Ovary (tissue), 9 donors: Measurements from ENCODE around the gene TARS3. TPM values are rescaled to one million over a fixed set of nuclear protein-coding genes. Genes with fewer than 3 reads are reported as not detected.
A peak's percentile ranks its signal among the peaks of the same experiment; 100 is the strongest.

Experiments used
- DNase-seq, 5 donors: peaks; one replicate each; pipeline ENCODE4 v3.0.0-alpha.2; 2019 to 2020
- H3K27ac ChIP-seq, 2 donors: fragments of 200-600 bp; one replicate each; pipeline versions ENCODE4 v1.5.1 to v1.8.0; 2019 to 2022
- H3K27me3 ChIP-seq: fragments of 200-600 bp; one replicate; pipeline ENCODE4 v1.8.0; 2022
- H3K36me3 ChIP-seq: fragments of 200-600 bp; sonication (generic); one replicate; pipeline ENCODE4 v1.5.1; 2019
- H3K4me1 ChIP-seq: one replicate; pipeline ENCODE4 v1.8.1; 2013; ENCODE audit warnings: mild to moderate bottlenecking, moderate library complexity; ENCODE audit not compliant: insufficient read depth
- H3K4me3 ChIP-seq: fragments of 200-600 bp; sonication (generic); one replicate; pipeline ENCODE4 v1.5.1; 2017
- H3K9me3 ChIP-seq, 2 donors: fragments of 200-600 bp in 1 of 2; sonication (generic) in 1 of 2; one replicate each; pipeline versions ENCODE4 v1.5.1 to v1.8.1; 2013 to 2019; ENCODE audit warnings: mild to moderate bottlenecking in 1 of 2, moderate library complexity in 1 of 2
- EP300 ChIP-seq: sonication (generic); formaldehyde crosslinking; IDR thresholded peaks from one replicate; pipeline ENCODE4 v1.6.1; 2017; ENCODE audit warnings: antibody characterized with exemption
- POLR2A ChIP-seq: fragments of 450-650 bp; IDR thresholded peaks from one replicate; pipeline ENCODE4 v1.6.1; 2017; ENCODE audit warnings: antibody characterized with exemption, mild to moderate bottlenecking, moderate library complexity
- WGBS, 3 donors: extraction: QIAGEN DNeasy Blood & Tissue Kit in 1 of 3; methylation state at CpG; one replicate each; pipeline versions ENCODE4 v1.1.5 to v1.1.7; 2013 to 2017; 5-methylcytosine and 5-hydroxymethylcytosine counted together
- intact Hi-C, 4 donors: fragments of 100-400 bp; cut with DNase I; formaldehyde crosslinking; loops; one replicate each; pipeline versions ENCODE4 v1.11.0 to v1.15.1; 2022 to 2023
- polyA plus RNA-seq, 2 donors: library from polyadenylated mRNA; stranded (reverse); fragments of 200-250 nt in 1 of 2; fragments of 350-450 nt in 1 of 2; fragmentation: Illumina TruSeq in 1 of 2; extraction: RNeasy Lipid Tissue Mini Kit (QIAGEN cat#74804) in 1 of 2; gene quantifications; one replicate each; pipeline ENCODE4 v1.2.3, GENCODE V29; 2013 to 2014
- total RNA-seq, 7 donors: library from RNA; depleted of rRNA in 2 of 7; stranded (reverse); fragments of >200 nt in 2 of 7; fragmentation: NEBNext Ultra II Directional in 3 of 7; extraction: Animal tissue kit (Norgen Biotek cat#: 25700) in 3 of 7; gene quantifications; one replicate each; pipeline versions ENCODE4 v1.1.0 to v1.2.4, GENCODE V29; 2016 to 2023
- TF ChIP-seq, protein P1 (sequence below), 3 donors: fragments of 450-650 bp in 2 of 3; fragments of 200-600 bp in 1 of 3; IDR thresholded peaks; one replicate each; pipeline versions ENCODE4 v1.5.1 to v1.8.0; 2016 to 2022; ENCODE audit warnings: antibody characterized with exemption in 3 of 3, mild to moderate bottlenecking in 1 of 3
- donor health status: DM: no; HTN: no; CAD: no; lungs with moderate emphysema.
- donor health status: DM: no; HTN: no; CAD: no.
- donor health status: Bipolar disorder and iron deficiency.
- donor health status: DM: yes; HTN: yes; CAD: no.
- donor health status: DM: no; HTN: no; CAD: no.
- donor health status: DM: yes; HTN: yes; CAD: no.

Gene TARS3
- total and polyA plus RNA-seq, 9 donors: 10.1 to 23.5 (median 15.3) TPM

- H3K9me3 ChIP-seq: no peaks in the 10 kb centered on the region
- TF ChIP-seq EP300: no peak
- TF ChIP-seq POLR2A: no peak
- TF ChIP-seq, protein P1, sequence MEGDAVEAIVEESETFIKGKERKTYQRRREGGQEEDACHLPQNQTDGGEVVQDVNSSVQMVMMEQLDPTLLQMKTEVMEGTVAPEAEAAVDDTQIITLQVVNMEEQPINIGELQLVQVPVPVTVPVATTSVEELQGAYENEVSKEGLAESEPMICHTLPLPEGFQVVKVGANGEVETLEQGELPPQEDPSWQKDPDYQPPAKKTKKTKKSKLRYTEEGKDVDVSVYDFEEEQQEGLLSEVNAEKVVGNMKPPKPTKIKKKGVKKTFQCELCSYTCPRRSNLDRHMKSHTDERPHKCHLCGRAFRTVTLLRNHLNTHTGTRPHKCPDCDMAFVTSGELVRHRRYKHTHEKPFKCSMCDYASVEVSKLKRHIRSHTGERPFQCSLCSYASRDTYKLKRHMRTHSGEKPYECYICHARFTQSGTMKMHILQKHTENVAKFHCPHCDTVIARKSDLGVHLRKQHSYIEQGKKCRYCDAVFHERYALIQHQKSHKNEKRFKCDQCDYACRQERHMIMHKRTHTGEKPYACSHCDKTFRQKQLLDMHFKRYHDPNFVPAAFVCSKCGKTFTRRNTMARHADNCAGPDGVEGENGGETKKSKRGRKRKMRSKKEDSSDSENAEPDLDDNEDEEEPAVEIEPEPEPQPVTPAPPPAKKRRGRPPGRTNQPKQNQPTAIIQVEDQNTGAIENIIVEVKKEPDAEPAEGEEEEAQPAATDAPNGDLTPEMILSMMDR (IDR thresholded peaks at IDR 0.05): peak; percentile 84 to 90 (median 84)
- DNase-seq: peak; percentile 50 to 82 (median 77)
- H3K36me3 ChIP-seq: no peaks in the 10 kb centered on the region
- H3K27me3 ChIP-seq: no peaks in the 10 kb centered on the region
- no peak overlapping the region for H3K27ac ChIP-seq
- no peak overlapping the region for H3K4me3 ChIP-seq
- no peaks in the 10 kb centered on the region for H3K4me1 ChIP-seq
- intact Hi-C loops: loop anchor here (2.0 to 5.0 kb wide), 4 partner anchors 334 to 346 kb away; partner anchors contain the start of gene SNRPA1 (in 1 of the 4)
- WGBS, 3 donors: 8 to 19% (median 15%) methylated on average over 8 of the region's 8 CpGs
Observed at GRCh38 chr15:101641129-101641764, 83.0 kb downstream of the TARS3 start.

GRCh38 chr15:101639667-101640066 lies 84.6 kb downstream of the TARS3 start:
- H3K36me3 ChIP-seq: no peaks in the 10 kb centered on the region
- H3K9me3 ChIP-seq: no peaks in the 10 kb centered on the region
- intact Hi-C loops: loop anchor here (2.0 to 5.0 kb wide), 4 partner anchors 332 to 345 kb away; partner anchors contain the start of gene SNRPA1 (in 1 of the 4)

DNA sequence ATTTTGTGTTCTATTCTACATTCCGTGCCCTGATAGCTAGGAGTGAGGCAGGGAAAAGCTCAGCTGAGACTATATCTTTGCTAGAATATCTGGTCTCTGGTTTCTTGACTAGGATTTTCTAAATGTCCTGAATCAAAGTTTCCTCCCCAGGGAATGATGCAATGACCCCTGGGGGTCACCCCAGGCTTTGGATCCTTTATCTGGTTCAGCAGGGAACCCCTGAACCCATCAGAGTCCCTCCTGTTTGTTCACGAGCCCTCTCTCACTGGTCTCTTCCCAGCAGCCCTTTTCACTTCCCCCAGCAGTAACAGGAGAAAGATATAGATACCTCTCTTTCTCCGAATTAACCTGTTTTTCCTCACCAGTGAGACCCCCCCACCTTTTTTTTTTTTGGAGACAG lies 86.4 kb downstream of the TARS3 start:
- Histone ChIP-seq H3K9me3 (no peaks in the 10 kb centered on the region), H3K36me3 (no peaks in the 10 kb centered on the region), H3K27me3 (no peaks in the 10 kb centered on the region), H3K4me1 (no peaks in the 10 kb centered on the region), H3K27ac (no peak overlapping the region), H3K4me3 (no peak overlapping the region)
- WGBS, 3 donors: 68 to 78% (median 70%) methylated on average over 3 of the region's 3 CpGs
- no peak for TF ChIP-seq POLR2A
- TF ChIP-seq, protein P1 (IDR thresholded peaks at IDR 0.05): no peak
- no peak for TF ChIP-seq EP300
- intact Hi-C loops: no loop called here
- DNase-seq: no peak

More at GRCh38 chr15:101639667-101640066, 84.6 kb downstream of the TARS3 start:
- H3K27me3 ChIP-seq: no peaks in the 10 kb centered on the region
- TF ChIP-seq, protein P1 (IDR thresholded peaks at IDR 0.05): no peak
- TF ChIP-seq POLR2A (no peak), EP300 (no peak)
- no peak overlapping the region for H3K27ac ChIP-seq
- H3K4me3 ChIP-seq: no peak overlapping the region
- no peaks in the 10 kb centered on the region for H3K4me1 ChIP-seq
- 92 to 93% (median 93%) methylated on average over 4 of the region's 4 CpGs for WGBS, 3 donors
- no peak for DNase-seq

DNA sequence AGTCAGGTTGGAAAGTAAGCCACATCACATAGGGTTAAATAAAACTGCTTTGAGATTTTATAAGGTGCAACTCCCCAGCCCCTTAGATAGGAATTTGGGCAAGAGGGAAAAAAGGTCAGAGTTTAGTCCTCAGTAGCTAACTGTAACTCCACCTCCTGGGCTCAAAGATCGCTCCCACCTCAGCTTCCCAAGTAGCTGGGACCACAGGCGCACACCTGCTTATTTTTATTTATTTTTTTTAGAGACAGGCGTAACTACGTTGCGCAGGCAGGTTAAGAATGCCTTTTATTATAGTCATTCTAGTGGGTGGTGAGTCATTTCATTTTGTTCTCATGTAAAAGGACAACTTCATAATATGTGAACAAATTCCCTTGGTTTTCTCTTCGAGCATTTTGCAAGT lies 86.8 kb downstream of the TARS3 start:
- Histone ChIP-seq H3K27ac (no peak overlapping the region), H3K27me3 (no peaks in the 10 kb centered on the region), H3K4me1 (no peaks in the 10 kb centered on the region), H3K36me3 (no peaks in the 10 kb centered on the region), H3K4me3 (no peak overlapping the region), H3K9me3 (no peaks in the 10 kb centered on the region)
- intact Hi-C loops: no loop called here
- no peak for DNase-seq
- 59 to 65% (median 60%) methylated on average over 6 of the region's 6 CpGs for WGBS, 3 donors
- TF ChIP-seq, protein P1 (IDR thresholded peaks at IDR 0.05): no peak
- no peak for TF ChIP-seq POLR2A
- no peak for TF ChIP-seq EP300
